HepG2 (cell line): ENCODE data around the gene ALK. TPM values are rescaled to one million over a fixed set of nuclear protein-coding genes. Genes with fewer than 3 reads are reported as not detected.

Experiments used
- ATAC-seq: fragments of 200-7000 bp; cut with Tn5 transposase; 3 replicates; pipeline ENCODE4 v1.9.1; 2020; ENCODE audit warnings: mild to moderate bottlenecking, moderate library complexity
- BruUV-seq: library from RNA; stranded (reverse); fragments of 400-500 nt; replicated peaks from 2 replicates; lab custom pipeline; 2021; lab: Mats Ljungman, UMichigan
- CTCF ChIA-PET: fragments of 300-600 bp; formaldehyde crosslinking; extraction: SDS; loops from one replicate; lab custom pipeline; 2021; ENCODE audit warnings: low total read pairs, inconsistent platforms, low intra/inter-chr PET ratio; lab: Yijun Ruan, JAX
- POLR2A ChIA-PET: fragments of 350-600 bp; sonication (Branson Sonifier 250); formaldehyde crosslinking; loops from one replicate; lab custom pipeline; 2020; ENCODE audit warnings: antibody characterized with exemption, inconsistent platforms; lab: Yijun Ruan, JAX
- DNase-seq: peaks from one replicate; pipeline ENCODE4 v3.0.0-alpha.2; 2015; ENCODE audit warnings: low spot score
- FAIRE-seq: peaks from 3 replicates; lab custom pipeline; 2011; peaks lifted over from hg19 to GRCh38; lab: Jason Lieb, UNC
- H2AFZ ChIP-seq: one replicate; pipeline ENCODE4 v1.6.1; 2011; ENCODE audit warnings: low read length, inconsistent platforms
- H3K27ac ChIP-seq: fragments of 300-600 bp; 3 replicates; pipeline ENCODE4 v1.8.0; 2011; ENCODE audit warnings: mixed run types, mild to moderate bottlenecking, mixed read lengths, low read length, inconsistent platforms; ENCODE audit not compliant: insufficient read depth; ENCODE audit errors: extremely low read length
- H3K27me3 ChIP-seq, 2 experiments: fragments of 200-600 bp in 1 of 2; 2 replicates in 1 of 2; 3 replicates in 1 of 2; pipeline versions ENCODE4 v1.6.0 to v1.8.0; 2011; ENCODE audit warnings: low read length in 2 of 2, mild to moderate bottlenecking in 2 of 2, moderate library complexity in 2 of 2, inconsistent platforms in 1 of 2; ENCODE audit not compliant: insufficient read depth in 2 of 2, control insufficient read depth in 1 of 2
- H3K36me3 ChIP-seq, 2 experiments: fragments of 200-600 bp in 1 of 2; replicated peaks in 1 of 2; 2 replicates in 1 of 2; 3 replicates in 1 of 2; pipeline versions ENCODE4 v1.5.1 to v1.8.0; 2011; ENCODE audit warnings: low read length in 2 of 2, inconsistent platforms in 1 of 2; ENCODE audit not compliant: insufficient read depth in 2 of 2, control insufficient read depth in 1 of 2
- H3K4me1 ChIP-seq: 2 replicates; pipeline ENCODE4 v1.5.1; 2012; ENCODE audit warnings: low read length, inconsistent platforms; ENCODE audit not compliant: insufficient read depth
- H3K4me2 ChIP-seq: 2 replicates; pipeline ENCODE4 v1.6.0; 2011; ENCODE audit warnings: low read depth, low read length, inconsistent platforms
- H3K4me3 ChIP-seq, 3 experiments: fragments of 200-600 bp in 1 of 3; sonication (generic), shearing (Covaris generic) in 1 of 3; replicated peaks in 1 of 3; 2 replicates each; pipeline ENCODE4 v1.5.1; 2011 to 2016; ENCODE audit warnings: low read length in 3 of 3, inconsistent platforms in 2 of 3, low read depth in 2 of 3, mild to moderate bottlenecking in 2 of 3, control low read depth in 1 of 3, mixed read lengths in 1 of 3; ENCODE audit not compliant: insufficient read depth in 1 of 3
- H3K79me2 ChIP-seq: one replicate; pipeline ENCODE4 v1.6.1; 2011; ENCODE audit warnings: low read length, inconsistent platforms; ENCODE audit not compliant: insufficient read depth
- H3K9ac ChIP-seq: 2 replicates; pipeline ENCODE4 v1.6.0; 2011; ENCODE audit warnings: mild to moderate bottlenecking, low read depth, low read length, inconsistent platforms; ENCODE audit not compliant: insufficient read depth
- H3K9me3 ChIP-seq: 2 replicates; pipeline ENCODE4 v1.5.1; 2012; ENCODE audit warnings: mild to moderate bottlenecking, low read length
- H4K20me1 ChIP-seq: 2 replicates; pipeline ENCODE4 v1.6.0; 2011; ENCODE audit warnings: inconsistent platforms, mild to moderate bottlenecking, low read length, moderate library complexity; ENCODE audit not compliant: insufficient read depth
- DNMT1 ChIP-seq: sonication (generic); formaldehyde crosslinking; IDR thresholded peaks from 2 replicates; pipeline ENCODE4 v1.5.1; 2020; ENCODE audit warnings: mild to moderate bottlenecking, missing genetic modification reagents
- FUBP1 ChIP-seq: sonication (generic); formaldehyde crosslinking; IDR thresholded peaks from 2 replicates; pipeline ENCODE4 v1.5.1; 2020; ENCODE audit warnings: missing genetic modification reagents, mild to moderate bottlenecking, borderline replicate concordance
- PAWR ChIP-seq: sonication (generic); formaldehyde crosslinking; IDR thresholded peaks from 2 replicates; pipeline ENCODE4 v1.4.0; 2020; ENCODE audit warnings: missing genetic modification reagents, mild to moderate bottlenecking, borderline replicate concordance
- TOE1 ChIP-seq: sonication (generic); formaldehyde crosslinking; IDR thresholded peaks from 2 replicates; pipeline ENCODE4 v1.4.0; 2020; ENCODE audit warnings: mild to moderate bottlenecking, missing genetic modification reagents
- WIZ ChIP-seq: sonication (generic); formaldehyde crosslinking; IDR thresholded peaks from 2 replicates; pipeline ENCODE4 v1.5.1; 2020; ENCODE audit warnings: mild to moderate bottlenecking, missing genetic modification reagents
- ZBTB14 ChIP-seq: sonication (generic); formaldehyde crosslinking; IDR thresholded peaks from 2 replicates; pipeline ENCODE4 v1.4.0; 2020; ENCODE audit warnings: missing genetic modification reagents
- ZNF383 ChIP-seq: sonication (generic); formaldehyde crosslinking; IDR thresholded peaks from 2 replicates; pipeline ENCODE4 v1.4.0; 2020; ENCODE audit warnings: missing genetic modification reagents, mild to moderate bottlenecking, borderline replicate concordance
- WGBS: methylation state at CpG from one replicate; pipeline ENCODE4 v1.1.6; 2017; ENCODE audit warnings: low lambda C conversion rate; 5-methylcytosine and 5-hydroxymethylcytosine counted together
- in situ Hi-C: cut with HindIII; loops from 2 replicates; pipeline ENCODE4 v1.10.0; 2017; ENCODE audit warnings: low pct_unique_long_range_greater_than_20kb; ENCODE audit not compliant: extremely low pct_ligation_motif_present
- intact Hi-C: fragments of 100-400 bp; cut with micrococcal nuclease; formaldehyde crosslinking; loops from one replicate; pipeline ENCODE4 v1.10.0; 2022; ENCODE audit not compliant: unreplicated experiment
- polyA plus RNA-seq, 8 experiments: library from polyadenylated mRNA; depleted of rRNA in 3 of 8; stranded (reverse) in 7 of 8; unstranded in 1 of 8; fragments of >200 nt; fragmentation: Illumina TruSeq in 4 of 8; extraction: Trizol in 4 of 8; gene quantifications; 2 replicates each; pipeline versions ENCODE4 v1.2.1 to v1.2.3, GENCODE V29; 2011 to 2016; ENCODE audit warnings: low read depth in 4 of 8, missing spikeins in 1 of 8, mixed read lengths in 1 of 8; ENCODE audit not compliant: insufficient read depth in 1 of 8
- total RNA-seq, 5 experiments: library from RNA; depleted of rRNA; stranded (reverse); fragments of >200 nt; fragmentation: Illumina TruSeq; extraction: Trizol; gene quantifications; 2 replicates each; pipeline ENCODE4 v1.2.3, GENCODE V29; 2016; ENCODE audit warnings: low read depth in 1 of 5
- TF ChIP-seq, protein P1 (sequence below): sonication (generic); formaldehyde crosslinking; IDR thresholded peaks from one replicate; pipeline ENCODE4 v1.5.1; 2020; ENCODE audit warnings: mild to moderate bottlenecking, missing genetic modification reagents; ENCODE audit errors: not compliant biosample characterization

ALK gene
- total and polyA plus RNA-seq, 2 of the 13 experiments (the other 11 are each of a cell fraction or from before 2014, with no cell fraction given): not detected

DNA sequence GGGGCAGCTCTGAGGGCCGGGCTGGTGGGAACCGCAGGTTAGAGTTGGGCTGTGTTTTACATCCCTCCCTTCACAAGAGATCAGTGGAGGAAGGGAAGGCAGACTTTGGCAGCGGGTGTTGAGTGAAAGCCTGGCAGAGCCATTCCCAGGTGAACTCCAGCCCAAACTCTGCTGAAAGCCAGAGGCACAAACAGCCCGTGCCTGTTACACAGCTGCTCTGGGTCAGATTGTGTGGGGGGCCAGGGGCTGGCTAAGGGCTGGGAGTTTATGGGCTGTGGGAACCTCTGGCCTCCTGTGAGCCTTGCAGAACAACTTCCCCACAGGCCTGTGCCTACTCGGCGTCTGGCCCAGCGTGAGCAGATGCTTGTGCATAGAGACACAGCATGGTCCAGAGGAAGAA lies 519.4 kb downstream of the ALK start:
- DNase-seq (no peak), FAIRE-seq (no peak), ATAC-seq (no peak)
- Histone ChIP-seq H3K4me3 (no peak overlapping the region), H3K36me3 (no peaks in the 10 kb centered on the region), H2AFZ (no peak overlapping the region), H3K9me3 (no peaks in the 10 kb centered on the region), H3K9ac (no peak overlapping the region), H3K79me2 (no peaks in the 10 kb centered on the region), H3K4me2 (no peak overlapping the region), H3K4me1 (no peaks in the 10 kb centered on the region), H3K27ac (no peak overlapping the region), H3K27me3 (peaks cover 2 to 30% of the 10 kb centered on the region in 2 experiments; a peak in 4 of 5 replicates), H4K20me1 (no peaks in the 10 kb centered on the region)
- BruUV-seq: no TSS peak
- ChIA-PET CTCF (no interaction called here), POLR2A (no interaction called here)
- in situ Hi-C loops (no loop called here), intact Hi-C loops (no loop called here)
- TF ChIP-seq PAWR (CRISPR knock-in tag): no peak
- TF ChIP-seq FUBP1 (CRISPR knock-in tag): no peak
- TF ChIP-seq ZNF383: no peak
- no peak for TF ChIP-seq TOE1
- TF ChIP-seq DNMT1 (CRISPR knock-in tag): no peak
- no peak for TF ChIP-seq ZBTB14 (CRISPR knock-in tag)
- TF ChIP-seq, protein P1, sequence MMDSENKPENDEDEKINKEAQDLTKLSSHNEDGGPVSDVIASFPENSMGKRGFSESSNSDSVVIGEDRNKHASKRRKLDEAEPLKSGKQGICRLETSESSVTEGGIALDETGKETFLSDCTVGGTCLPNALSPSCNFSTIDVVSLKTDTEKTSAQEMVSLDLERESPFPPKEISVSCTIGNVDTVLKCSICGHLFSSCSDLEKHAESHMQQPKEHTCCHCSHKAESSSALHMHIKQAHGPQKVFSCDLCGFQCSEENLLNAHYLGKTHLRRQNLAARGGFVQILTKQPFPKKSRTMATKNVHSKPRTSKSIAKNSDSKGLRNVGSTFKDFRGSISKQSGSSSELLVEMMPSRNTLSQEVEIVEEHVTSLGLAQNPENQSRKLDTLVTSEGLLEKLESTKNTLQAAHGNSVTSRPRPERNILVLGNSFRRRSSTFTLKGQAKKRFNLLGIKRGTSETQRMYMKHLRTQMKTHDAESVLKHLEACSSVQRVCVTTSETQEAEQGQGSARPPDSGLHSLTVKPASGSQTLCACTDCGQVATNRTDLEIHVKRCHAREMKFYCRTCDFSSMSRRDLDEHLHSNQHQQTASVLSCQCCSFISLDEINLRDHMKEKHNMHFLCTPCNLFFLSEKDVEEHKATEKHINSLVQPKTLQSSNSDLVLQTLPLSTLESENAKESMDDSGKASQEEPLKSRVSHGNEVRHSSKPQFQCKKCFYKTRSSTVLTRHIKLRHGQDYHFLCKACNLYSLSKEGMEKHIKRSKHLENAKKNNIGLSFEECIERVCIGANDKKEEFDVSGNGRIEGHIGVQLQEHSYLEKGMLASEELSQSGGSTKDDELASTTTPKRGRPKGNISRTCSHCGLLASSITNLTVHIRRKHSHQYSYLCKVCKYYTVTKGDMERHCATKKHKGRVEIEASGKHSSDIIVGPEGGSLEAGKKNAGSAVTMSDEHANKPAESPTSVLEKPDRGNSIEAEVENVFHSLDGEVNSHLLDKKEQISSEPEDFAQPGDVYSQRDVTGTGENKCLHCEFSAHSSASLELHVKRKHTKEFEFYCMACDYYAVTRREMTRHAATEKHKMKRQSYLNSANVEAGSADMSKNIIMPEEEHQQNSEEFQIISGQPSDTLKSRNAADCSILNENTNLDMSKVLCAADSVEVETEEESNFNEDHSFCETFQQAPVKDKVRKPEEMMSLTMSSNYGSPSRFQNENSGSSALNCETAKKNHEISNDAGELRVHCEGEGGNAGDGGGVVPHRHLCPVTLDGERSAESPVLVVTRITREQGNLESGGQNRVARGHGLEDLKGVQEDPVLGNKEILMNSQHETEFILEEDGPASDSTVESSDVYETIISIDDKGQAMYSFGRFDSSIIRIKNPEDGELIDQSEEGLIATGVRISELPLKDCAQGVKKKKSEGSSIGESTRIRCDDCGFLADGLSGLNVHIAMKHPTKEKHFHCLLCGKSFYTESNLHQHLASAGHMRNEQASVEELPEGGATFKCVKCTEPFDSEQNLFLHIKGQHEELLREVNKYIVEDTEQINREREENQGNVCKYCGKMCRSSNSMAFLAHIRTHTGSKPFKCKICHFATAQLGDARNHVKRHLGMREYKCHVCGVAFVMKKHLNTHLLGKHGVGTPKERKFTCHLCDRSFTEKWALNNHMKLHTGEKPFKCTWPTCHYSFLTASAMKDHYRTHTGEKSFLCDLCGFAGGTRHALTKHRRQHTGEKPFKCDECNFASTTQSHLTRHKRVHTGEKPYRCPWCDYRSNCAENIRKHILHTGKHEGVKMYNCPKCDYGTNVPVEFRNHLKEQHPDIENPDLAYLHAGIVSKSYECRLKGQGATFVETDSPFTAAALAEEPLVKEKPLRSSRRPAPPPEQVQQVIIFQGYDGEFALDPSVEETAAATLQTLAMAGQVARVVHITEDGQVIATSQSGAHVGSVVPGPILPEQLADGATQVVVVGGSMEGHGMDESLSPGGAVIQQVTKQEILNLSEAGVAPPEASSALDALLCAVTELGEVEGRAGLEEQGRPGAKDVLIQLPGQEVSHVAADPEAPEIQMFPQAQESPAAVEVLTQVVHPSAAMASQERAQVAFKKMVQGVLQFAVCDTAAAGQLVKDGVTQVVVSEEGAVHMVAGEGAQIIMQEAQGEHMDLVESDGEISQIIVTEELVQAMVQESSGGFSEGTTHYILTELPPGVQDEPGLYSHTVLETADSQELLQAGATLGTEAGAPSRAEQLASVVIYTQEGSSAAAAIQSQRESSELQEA (CRISPR knock-in tag): no peak
- no peak for TF ChIP-seq WIZ (CRISPR knock-in tag)
- WGBS: 0% methylated on average over 4 of the region's 7 CpGs
